Mesothelial cell of epicardium (in vitro differentiated cells): ENCODE results near the gene LRP1-AS. TPM values are rescaled to one million over a fixed set of nuclear protein-coding genes. Genes with fewer than 3 reads are reported as not detected.

ENCODE experiments used
- DNase-seq, 2 experiments: peaks; one replicate each; pipeline ENCODE4 v3.0.0; 2021; ENCODE audit warnings: low spot score in 2 of 2; ENCODE audit not compliant: unreplicated experiment in 2 of 2
- H3K27ac Mint-ChIP-seq: 2 replicates; pipeline ENCODE4 v1.8.0; 2021; ENCODE audit warnings: mixed read lengths
- H3K27me3 Mint-ChIP-seq: 2 replicates; pipeline ENCODE4 v1.8.0; 2021; ENCODE audit warnings: low read depth, mixed read lengths
- H3K36me3 Mint-ChIP-seq: 2 replicates; pipeline ENCODE4 v1.8.0; 2021; ENCODE audit warnings: mixed read lengths
- H3K4me1 Mint-ChIP-seq: 2 replicates; pipeline ENCODE4 v1.8.0; 2021; ENCODE audit warnings: mixed read lengths
- H3K4me3 Mint-ChIP-seq: 2 replicates; pipeline ENCODE4 v1.8.0; 2021; ENCODE audit warnings: mild to moderate bottlenecking, moderate library complexity, mixed read lengths
- H3K9me3 Mint-ChIP-seq: 2 replicates; pipeline ENCODE4 v1.8.0; 2021; ENCODE audit warnings: mixed read lengths
- total RNA-seq: library from RNA; stranded (reverse); gene quantifications from 3 replicates; pipeline ENCODE4 v1.2.1, GENCODE V29; 2021
- TF ChIP-seq, protein P1 (sequence below): fragments of 200-600 bp; sonication (generic); IDR thresholded peaks from one replicate; pipeline ENCODE4 v1.5.0; 2021; ENCODE audit warnings: antibody characterized with exemption; ENCODE audit not compliant: unreplicated experiment

LRP1-AS gene
- total RNA-seq, 1 donor from 2014 or later, result not detected

DNA sequence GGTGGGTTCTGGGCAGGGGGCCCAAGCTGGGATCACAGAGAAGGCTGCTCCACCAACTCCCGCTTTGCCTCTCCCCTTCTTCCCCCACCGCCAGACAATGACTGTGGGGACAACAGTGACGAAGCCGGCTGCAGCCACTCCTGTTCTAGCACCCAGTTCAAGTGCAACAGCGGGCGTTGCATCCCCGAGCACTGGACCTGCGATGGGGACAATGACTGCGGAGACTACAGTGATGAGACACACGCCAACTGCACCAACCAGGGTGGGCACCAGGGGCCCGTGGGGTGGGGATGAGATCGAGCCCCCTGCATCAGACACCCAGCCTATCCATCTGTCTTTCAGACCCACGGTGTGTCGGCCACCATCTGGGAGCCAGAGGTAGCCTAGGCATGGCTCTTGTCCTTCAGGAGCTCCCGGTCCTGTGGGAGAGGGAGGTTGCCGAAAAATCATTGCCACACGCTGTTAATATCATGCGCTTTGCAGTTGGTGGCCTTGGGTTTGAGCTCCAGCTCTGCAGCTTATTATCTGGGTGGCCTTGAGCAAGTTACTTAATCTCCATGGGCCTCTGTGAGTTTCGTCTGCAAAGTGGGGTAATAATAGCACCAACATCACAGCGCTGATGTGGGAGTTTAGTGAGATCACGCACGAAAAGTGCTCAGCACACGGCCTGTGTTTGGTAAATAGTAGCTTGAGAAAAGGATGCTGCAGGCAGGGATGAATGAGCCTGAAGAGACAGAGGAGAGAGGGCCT lies 21.8 kb upstream of the LRP1-AS start:
- no peaks in the 10 kb centered on the region for H3K27me3 Mint-ChIP-seq
- TF ChIP-seq, protein P1, sequence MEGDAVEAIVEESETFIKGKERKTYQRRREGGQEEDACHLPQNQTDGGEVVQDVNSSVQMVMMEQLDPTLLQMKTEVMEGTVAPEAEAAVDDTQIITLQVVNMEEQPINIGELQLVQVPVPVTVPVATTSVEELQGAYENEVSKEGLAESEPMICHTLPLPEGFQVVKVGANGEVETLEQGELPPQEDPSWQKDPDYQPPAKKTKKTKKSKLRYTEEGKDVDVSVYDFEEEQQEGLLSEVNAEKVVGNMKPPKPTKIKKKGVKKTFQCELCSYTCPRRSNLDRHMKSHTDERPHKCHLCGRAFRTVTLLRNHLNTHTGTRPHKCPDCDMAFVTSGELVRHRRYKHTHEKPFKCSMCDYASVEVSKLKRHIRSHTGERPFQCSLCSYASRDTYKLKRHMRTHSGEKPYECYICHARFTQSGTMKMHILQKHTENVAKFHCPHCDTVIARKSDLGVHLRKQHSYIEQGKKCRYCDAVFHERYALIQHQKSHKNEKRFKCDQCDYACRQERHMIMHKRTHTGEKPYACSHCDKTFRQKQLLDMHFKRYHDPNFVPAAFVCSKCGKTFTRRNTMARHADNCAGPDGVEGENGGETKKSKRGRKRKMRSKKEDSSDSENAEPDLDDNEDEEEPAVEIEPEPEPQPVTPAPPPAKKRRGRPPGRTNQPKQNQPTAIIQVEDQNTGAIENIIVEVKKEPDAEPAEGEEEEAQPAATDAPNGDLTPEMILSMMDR, result no peak
- DNase-seq, result no peak
- H3K4me1 Mint-ChIP-seq, result peaks cover 5% of the 10 kb centered on the region
- H3K27ac Mint-ChIP-seq, result no peak overlapping the region
- peaks cover 37% of the 10 kb centered on the region for H3K36me3 Mint-ChIP-seq
- H3K4me3 Mint-ChIP-seq, result no peak overlapping the region
- no peaks in the 10 kb centered on the region for H3K9me3 Mint-ChIP-seq

DNA sequence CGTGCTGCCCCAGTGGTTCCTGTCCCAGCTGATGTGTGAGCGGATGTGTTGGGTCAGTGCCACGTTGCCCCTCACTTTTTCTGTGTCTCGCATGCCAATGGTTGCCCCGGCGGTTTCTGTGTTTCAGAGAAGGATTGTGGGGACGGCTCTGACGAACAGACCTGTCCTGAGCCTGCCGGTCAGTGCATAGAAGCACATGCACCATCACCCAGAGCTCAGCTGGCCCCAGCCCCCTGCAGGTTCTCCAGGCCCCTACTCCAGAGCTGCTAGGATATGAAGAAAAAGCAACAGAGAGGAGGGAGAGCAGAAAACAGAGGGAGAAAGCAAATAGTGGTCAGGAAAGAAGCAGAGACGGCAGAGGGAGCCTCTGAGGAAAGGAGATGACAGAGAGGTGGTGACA lies 20.6 kb upstream of the LRP1-AS start:
- no peaks in the 10 kb centered on the region for H3K27me3 Mint-ChIP-seq
- H3K9me3 Mint-ChIP-seq, result no peaks in the 10 kb centered on the region
- TF ChIP-seq, protein P1, result no peak
- peaks cover 5% of the 10 kb centered on the region for H3K4me1 Mint-ChIP-seq
- no peak overlapping the region for H3K4me3 Mint-ChIP-seq
- H3K36me3 Mint-ChIP-seq, result peaks cover 35% of the 10 kb centered on the region
- no peak overlapping the region for H3K27ac Mint-ChIP-seq
- DNase-seq, result no peak

DNA sequence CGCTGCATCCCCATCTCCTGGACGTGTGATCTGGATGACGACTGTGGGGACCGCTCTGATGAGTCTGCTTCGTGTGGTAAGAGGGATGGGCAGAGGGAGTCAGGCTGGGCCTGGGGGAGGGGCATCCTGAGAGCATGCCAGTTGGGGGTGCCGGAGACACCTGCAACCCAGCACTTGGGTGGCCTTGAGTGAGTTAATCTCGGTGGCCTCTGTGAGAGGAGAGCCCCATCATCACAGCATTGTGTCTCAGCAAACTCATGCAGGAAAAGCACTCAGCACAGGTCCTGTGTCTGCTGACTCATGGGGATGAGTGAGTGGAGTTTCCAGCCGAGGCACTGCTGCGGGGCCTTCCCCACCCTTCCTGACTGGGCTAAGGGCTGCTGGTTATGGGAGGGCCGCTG lies 19.6 kb upstream of the LRP1-AS start:
- TF ChIP-seq, protein P1, result no peak
- peaks cover 38% of the 10 kb centered on the region for H3K36me3 Mint-ChIP-seq

DNA sequence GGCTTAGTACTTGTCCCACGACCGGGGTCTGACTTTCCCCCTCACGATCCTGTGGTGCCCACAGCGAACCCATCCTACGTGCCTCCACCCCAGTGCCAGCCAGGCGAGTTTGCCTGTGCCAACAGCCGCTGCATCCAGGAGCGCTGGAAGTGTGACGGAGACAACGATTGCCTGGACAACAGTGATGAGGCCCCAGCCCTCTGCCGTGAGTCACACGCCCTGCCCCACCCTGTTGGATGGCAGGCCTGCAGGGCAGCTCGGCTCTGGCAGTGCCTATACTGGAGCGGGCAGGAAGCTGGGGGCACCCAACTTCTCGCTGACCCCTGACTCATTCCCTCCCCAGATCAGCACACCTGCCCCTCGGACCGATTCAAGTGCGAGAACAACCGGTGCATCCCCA lies 18.3 kb upstream of the LRP1-AS start:
- Mint-ChIP-seq H3K27ac (no peak overlapping the region), H3K27me3 (no peaks in the 10 kb centered on the region), H3K4me1 (no peaks in the 10 kb centered on the region), H3K4me3 (no peak overlapping the region), H3K9me3 (no peaks in the 10 kb centered on the region), H3K36me3 (peaks cover 49% of the 10 kb centered on the region)
- no peak for DNase-seq
- TF ChIP-seq, protein P1, result no peak

More for the DNA sequence above, 19.6 kb upstream of the LRP1-AS start:
- Mint-ChIP-seq H3K4me1 (peaks cover 5% of the 10 kb centered on the region), H3K4me3 (no peak overlapping the region), H3K27ac (no peak overlapping the region), H3K9me3 (no peaks in the 10 kb centered on the region), H3K27me3 (no peaks in the 10 kb centered on the region)
- no peak for DNase-seq

DNA sequence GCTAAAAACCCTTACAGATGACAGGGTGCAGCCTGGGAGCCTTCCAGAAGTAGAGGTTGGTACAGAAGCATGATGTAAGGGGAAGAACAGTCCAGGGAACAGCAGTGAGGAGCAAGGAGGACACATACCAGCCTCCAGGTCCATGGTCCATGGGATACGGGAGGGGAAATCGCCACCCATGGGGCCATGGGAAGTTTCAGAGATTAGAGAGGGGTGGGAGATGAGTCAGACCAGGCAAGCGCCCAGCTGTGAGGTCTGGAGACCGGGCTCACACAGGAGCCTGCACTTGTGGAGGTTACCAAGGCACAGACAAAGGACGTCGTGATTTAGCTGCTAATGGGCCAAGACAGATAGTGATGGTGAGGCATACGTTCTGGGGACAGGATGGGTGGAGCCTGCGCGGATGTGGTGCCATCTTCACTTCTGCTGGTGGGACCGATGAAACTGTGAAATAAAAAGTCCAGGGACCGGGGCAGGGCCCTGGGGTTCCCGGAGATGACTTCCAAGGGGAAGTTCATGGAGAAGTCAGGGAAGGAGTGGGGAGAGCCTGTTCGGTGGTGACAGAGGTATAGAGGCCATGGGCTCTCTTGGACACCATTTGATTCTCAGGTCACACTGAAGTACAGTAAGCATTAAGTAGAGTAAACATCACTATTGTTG lies 17.7 kb upstream of the LRP1-AS start:
- Mint-ChIP-seq H3K27ac (peak overlapping the region; percentile 5), H3K4me3 (no peak overlapping the region)

More for the DNA sequence above, 17.7 kb upstream of the LRP1-AS start:
- DNase-seq, result no peak
- TF ChIP-seq, protein P1, result no peak
- H3K4me1 Mint-ChIP-seq, result no peaks in the 10 kb centered on the region
- no peaks in the 10 kb centered on the region for H3K9me3 Mint-ChIP-seq
- H3K36me3 Mint-ChIP-seq, result peaks cover 53% of the 10 kb centered on the region
- H3K27me3 Mint-ChIP-seq, result no peaks in the 10 kb centered on the region
